Thoracic aorta (tissue), 2 donors: ENCODE measurements around the gene TBL2. TPM values are rescaled to one million over a fixed set of nuclear protein-coding genes. Genes with fewer than 3 reads are reported as not detected.
"Not testable (repeated sequence)": the region's sequence is repeated elsewhere in the genome, so short reads cannot be mapped to it uniquely, and the experiment has no call there.

Experiments
- ATAC-seq: fragments of 150-250 bp; one replicate; pipeline ENCODE4 v1.8.0; 2017; ENCODE audit warnings: low read depth; ENCODE audit not compliant: insufficient number of reproducible peaks, low FRiP score
- DNase-seq: peaks from one replicate; pipeline ENCODE4 v3.0.0-alpha.2; 2020; ENCODE audit warnings: low spot score
- H3K27ac ChIP-seq, 2 donors: fragments of 200-600 bp; sonication (generic); 1 replicate in 1 of 2; 2 replicates in 1 of 2; pipeline ENCODE4 v1.5.1; 2016; ENCODE audit warnings: mild to moderate bottlenecking in 2 of 2, moderate library complexity in 2 of 2
- H3K27me3 ChIP-seq: fragments of 200-600 bp; sonication (generic); replicated peaks from 2 replicates; pipeline ENCODE4 v1.6.0; 2016; ENCODE audit warnings: mild to moderate bottlenecking; ENCODE audit not compliant: insufficient read depth
- H3K36me3 ChIP-seq: fragments of 200-600 bp; sonication (generic); one replicate; pipeline ENCODE4 v1.5.1; 2016
- H3K4me1 ChIP-seq, 2 donors: fragments of 200-600 bp; sonication (generic); 1 replicate in 1 of 2; 2 replicates in 1 of 2; pipeline versions ENCODE4 v1.5.1 to v1.6.0; 2016; ENCODE audit warnings: low read depth in 2 of 2, mild to moderate bottlenecking in 1 of 2; ENCODE audit not compliant: control insufficient read depth in 1 of 2
- H3K4me3 ChIP-seq: fragments of 200-600 bp; sonication (generic); 2 replicates; pipeline ENCODE4 v1.5.1; 2016; ENCODE audit warnings: mild to moderate bottlenecking
- H3K9me3 ChIP-seq: fragments of 200-600 bp; sonication (generic); 2 replicates; pipeline ENCODE4 v1.5.1; 2016
- CTCF ChIP-seq: fragments of 200-600 bp; sonication (generic); IDR thresholded peaks from one replicate; pipeline ENCODE4 v1.5.1; 2019; ENCODE audit warnings: antibody characterized with exemption
- total RNA-seq, 2 donors: library from RNA; depleted of rRNA; stranded (reverse); fragments of >200 nt; gene quantifications; one replicate each; pipeline versions ENCODE4 v1.1.0 to v1.2.3, GENCODE V29; 2016

TBL2 gene
- total RNA-seq, 2 donors from 2014 or later: 17.1 to 31.7 TPM

- no peak for DNase-seq
- Histone ChIP-seq H3K27me3 (no peaks in the 10 kb centered on the region), H3K4me3 (no peak overlapping the region), H3K27ac (no peak overlapping the region), H3K36me3 (peaks cover 26% of the 10 kb centered on the region), H3K9me3 (no peaks in the 10 kb centered on the region), H3K4me1 (no peaks in the 10 kb centered on the region)
- TF ChIP-seq CTCF: no peak
- ATAC-seq: no peak
Observed at GRCh38 chr7:73567140-73567539, 11.2 kb downstream of the TBL2 start.

GRCh38 chr7:73566431-73566830 is 11.9 kb downstream of the TBL2 start:
- peaks cover 21% of the 10 kb centered on the region for H3K36me3 ChIP-seq
- ATAC-seq, DNase-seq, H3K4me1 ChIP-seq, H3K27ac ChIP-seq, H3K9me3 ChIP-seq, H3K27me3 ChIP-seq: not testable (repeated sequence)
- H3K4me3 ChIP-seq: peak overlapping the region; percentile 30

- DNase-seq: no peak
- Histone ChIP-seq H3K27me3 (no peaks in the 10 kb centered on the region), H3K9me3 (no peaks in the 10 kb centered on the region), H3K4me1 (no peaks in the 10 kb centered on the region), H3K27ac (no peak overlapping the region), H3K4me3 (peak overlapping the region; percentile 30), H3K36me3 (peaks cover 15% of the 10 kb centered on the region)
- no peak for ATAC-seq
- TF ChIP-seq CTCF: no peak
Observed at GRCh38 chr7:73565675-73566340, 12.6 kb downstream of the TBL2 start.

GRCh38 chr7:73560109-73560835 is 18.1 kb downstream of the TBL2 start:
- Histone ChIP-seq H3K36me3 (no peaks in the 10 kb centered on the region), H3K27ac (no peak overlapping the region), H3K4me1 (peaks cover 15 to 17% of the 10 kb centered on the region in 2 donors), H3K9me3 (no peaks in the 10 kb centered on the region), H3K4me3 (no peak overlapping the region), H3K27me3 (no peaks in the 10 kb centered on the region)
- DNase-seq: no peak
- no peak for TF ChIP-seq CTCF
- ATAC-seq: no peak

- Histone ChIP-seq H3K36me3 (peaks cover 3% of the 10 kb centered on the region), H3K4me1 (peaks cover 19% of the 10 kb centered on the region in 2 donors), H3K4me3 (peak within 1 kb of the TSS; percentile 84), H3K27ac (peak within 1 kb of the TSS; percentile 99), H3K27me3 (no peaks in the 10 kb centered on the region), H3K9me3 (no peaks in the 10 kb centered on the region)
- ATAC-seq: peak; percentile 63
- TF ChIP-seq CTCF: no peak
- no peak for DNase-seq
Observed at GRCh38 chr7:73557397-73558257, 20.8 kb downstream of the TBL2 start, which contains the start of gene BCL7B. Gene BCL7B (minus strand): TSS chr7:73557690. CDS start chr7:73557578, 112 bp downstream.
